MCF 10A (cell line): ENCODE measurements around the gene CHST1. TPM values are rescaled to one million over a fixed set of nuclear protein-coding genes. Genes with fewer than 3 reads are reported as not detected.

ENCODE experiments used
- BruUV-seq: library from RNA; stranded (reverse); fragments of 400-500 nt; replicated peaks from 2 replicates; lab custom pipeline; 2021; lab: Mats Ljungman, UMichigan
- CTCF ChIA-PET: fragments of 300-600 bp; sonication (Branson Sonifier 250); formaldehyde crosslinking; extraction: SDS; loops from one replicate; lab custom pipeline; 2021; ENCODE audit warnings: antibody characterized with exemption, inconsistent platforms; lab: Yijun Ruan, JAX
- POLR2A ChIA-PET: fragments of 300-600, 350-650 bp; sonication (Branson Sonifier 250); formaldehyde crosslinking; extraction: SDS; loops from one replicate; lab custom pipeline; 2020; ENCODE audit warnings: antibody characterized with exemption, inconsistent platforms; lab: Yijun Ruan, JAX
- DNase-seq: peaks from one replicate; pipeline ENCODE4 v3.0.0-alpha.2; 2018; ENCODE audit not compliant: unreplicated experiment
- H3K27ac Mint-ChIP-seq: one replicate; pipeline ENCODE4 v1.8.0; 2022; ENCODE audit warnings: mild to moderate bottlenecking, low read depth, mixed read lengths; ENCODE audit not compliant: unreplicated experiment
- H3K27me3 Mint-ChIP-seq: one replicate; pipeline ENCODE4 v1.8.0; 2022; ENCODE audit warnings: mixed read lengths; ENCODE audit not compliant: insufficient read depth, unreplicated experiment
- H3K36me3 Mint-ChIP-seq: one replicate; pipeline ENCODE4 v1.8.0; 2022; ENCODE audit warnings: mild to moderate bottlenecking, moderate library complexity, mixed read lengths; ENCODE audit not compliant: insufficient read depth, unreplicated experiment
- H3K4me1 Mint-ChIP-seq: one replicate; pipeline ENCODE4 v1.8.0; 2022; ENCODE audit warnings: mixed read lengths; ENCODE audit not compliant: insufficient read depth, unreplicated experiment
- H3K4me3 Mint-ChIP-seq: one replicate; pipeline ENCODE4 v1.8.0; 2022; ENCODE audit warnings: mild to moderate bottlenecking, moderate library complexity, mixed read lengths; ENCODE audit not compliant: unreplicated experiment
- H3K9me3 Mint-ChIP-seq: one replicate; pipeline ENCODE4 v1.8.0; 2022; ENCODE audit warnings: mixed read lengths; ENCODE audit not compliant: unreplicated experiment
- intact Hi-C: fragments of 100-400 bp; cut with micrococcal nuclease; formaldehyde crosslinking; loops from 2 replicates; pipeline ENCODE4 v1.14.1; 2022
- total RNA-seq: library from RNA; stranded (reverse); gene quantifications from 2 replicates; pipeline ENCODE4 v1.2.3, GENCODE V29; 2022
- TF ChIP-seq, protein P1 (sequence below): fragments of 200-600 bp; IDR thresholded peaks from one replicate; pipeline ENCODE4 v1.8.0; 2022; ENCODE audit warnings: antibody characterized with exemption, mild to moderate bottlenecking; ENCODE audit not compliant: unreplicated experiment

The CHST1 gene
- total RNA-seq, 1 experiment from 2014 or later = not detected

DNA sequence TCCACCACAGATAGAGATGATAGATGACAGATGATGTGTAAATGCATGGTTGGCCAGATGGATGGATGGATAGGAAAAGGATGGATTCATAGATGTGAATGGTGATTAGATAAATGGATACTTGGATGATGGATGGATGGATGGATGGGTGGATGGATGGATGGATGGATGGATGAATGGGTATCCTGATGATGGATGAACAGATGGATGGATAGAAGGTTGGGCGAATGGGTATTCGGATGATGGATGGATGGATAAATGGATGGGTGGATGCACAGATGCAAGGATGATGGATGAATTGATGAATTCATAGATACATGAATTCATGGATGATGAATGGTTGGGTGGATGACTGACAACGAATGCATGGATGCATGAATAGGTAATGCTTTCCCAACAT, 56.1 kb downstream of the CHST1 start:
- Mint-ChIP-seq H3K4me1 (no peaks in the 10 kb centered on the region), H3K36me3 (no peaks in the 10 kb centered on the region), H3K9me3 (no peaks in the 10 kb centered on the region), H3K27ac (no peak overlapping the region), H3K27me3 (peaks cover 55% of the 10 kb centered on the region), H3K4me3 (no peak overlapping the region)
- BruUV-seq = no TSS peak
- no peak for DNase-seq
- TF ChIP-seq, protein P1, sequence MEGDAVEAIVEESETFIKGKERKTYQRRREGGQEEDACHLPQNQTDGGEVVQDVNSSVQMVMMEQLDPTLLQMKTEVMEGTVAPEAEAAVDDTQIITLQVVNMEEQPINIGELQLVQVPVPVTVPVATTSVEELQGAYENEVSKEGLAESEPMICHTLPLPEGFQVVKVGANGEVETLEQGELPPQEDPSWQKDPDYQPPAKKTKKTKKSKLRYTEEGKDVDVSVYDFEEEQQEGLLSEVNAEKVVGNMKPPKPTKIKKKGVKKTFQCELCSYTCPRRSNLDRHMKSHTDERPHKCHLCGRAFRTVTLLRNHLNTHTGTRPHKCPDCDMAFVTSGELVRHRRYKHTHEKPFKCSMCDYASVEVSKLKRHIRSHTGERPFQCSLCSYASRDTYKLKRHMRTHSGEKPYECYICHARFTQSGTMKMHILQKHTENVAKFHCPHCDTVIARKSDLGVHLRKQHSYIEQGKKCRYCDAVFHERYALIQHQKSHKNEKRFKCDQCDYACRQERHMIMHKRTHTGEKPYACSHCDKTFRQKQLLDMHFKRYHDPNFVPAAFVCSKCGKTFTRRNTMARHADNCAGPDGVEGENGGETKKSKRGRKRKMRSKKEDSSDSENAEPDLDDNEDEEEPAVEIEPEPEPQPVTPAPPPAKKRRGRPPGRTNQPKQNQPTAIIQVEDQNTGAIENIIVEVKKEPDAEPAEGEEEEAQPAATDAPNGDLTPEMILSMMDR = no peak
- CTCF ChIA-PET = no interaction called here
- intact Hi-C loops = no loop called here
- POLR2A ChIA-PET = no interaction called here

DNA sequence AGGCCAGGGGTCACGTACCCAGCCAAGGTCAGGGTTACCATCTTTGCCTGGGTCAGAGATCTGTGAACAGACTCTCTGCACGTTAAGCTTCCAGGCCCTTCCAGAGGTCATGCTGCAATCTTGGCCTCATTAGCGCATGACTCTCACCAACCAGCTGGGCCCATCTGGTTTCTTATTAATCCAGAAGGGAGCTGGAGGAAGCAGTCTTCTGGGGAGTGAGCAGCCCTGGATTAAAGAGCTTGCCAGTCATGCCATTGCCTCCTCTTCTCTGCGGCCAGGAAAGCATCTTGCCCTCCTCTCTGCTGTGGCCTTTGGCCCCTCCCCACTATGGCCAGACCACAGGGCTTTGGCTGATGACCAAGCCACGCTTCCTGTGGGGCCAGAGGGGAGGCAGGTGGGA, 57.4 kb downstream of the CHST1 start:
- CTCF ChIA-PET = no interaction called here
- H3K27me3 Mint-ChIP-seq = peaks cover 63% of the 10 kb centered on the region
- BruUV-seq = no TSS peak

GRCh38 chr11:45606514-45607281, 58.7 kb downstream of the CHST1 start:
- Mint-ChIP-seq H3K4me1 (no peaks in the 10 kb centered on the region), H3K27me3 (peaks cover 59% of the 10 kb centered on the region), H3K9me3 (no peaks in the 10 kb centered on the region), H3K36me3 (no peaks in the 10 kb centered on the region), H3K27ac (no peak overlapping the region), H3K4me3 (no peak overlapping the region)
- ChIA-PET POLR2A (no interaction called here), CTCF (no interaction called here)
- BruUV-seq = no TSS peak
- no peak for DNase-seq
- TF ChIP-seq, protein P1 = no peak
- intact Hi-C loops = no loop called here

More for the DNA sequence above, 57.4 kb downstream of the CHST1 start:
- TF ChIP-seq, protein P1 = no peak
- Mint-ChIP-seq H3K4me1 (no peaks in the 10 kb centered on the region), H3K4me3 (no peak overlapping the region), H3K9me3 (no peaks in the 10 kb centered on the region), H3K27ac (no peak overlapping the region), H3K36me3 (no peaks in the 10 kb centered on the region)
- POLR2A ChIA-PET = interaction anchor here (0.6 kb wide), 1 partner anchor 29 kb away, joined by 4 read pairs; no protein-coding TSS in a partner anchor
- DNase-seq = no peak
- intact Hi-C loops = no loop called here

- H3K9me3 Mint-ChIP-seq = no peaks in the 10 kb centered on the region
- DNase-seq = no peak
- no peaks in the 10 kb centered on the region for H3K36me3 Mint-ChIP-seq
- H3K4me1 Mint-ChIP-seq = no peaks in the 10 kb centered on the region
- no peak overlapping the region for H3K4me3 Mint-ChIP-seq
- intact Hi-C loops = no loop called here
- BruUV-seq = no TSS peak
- H3K27me3 Mint-ChIP-seq = peaks cover 62% of the 10 kb centered on the region
- POLR2A ChIA-PET = interaction anchor here (0.7 kb wide), 1 partner anchor 260 kb away, joined by 3 read pairs; no protein-coding TSS in a partner anchor
- no peak overlapping the region for H3K27ac Mint-ChIP-seq
- TF ChIP-seq, protein P1 = no peak
- CTCF ChIA-PET = interaction anchor here (0.6 kb wide), 1 partner anchor 233 kb away, joined by 3 read pairs; no protein-coding TSS in a partner anchor
Observed at GRCh38 chr11:45605051-45605450, 60.4 kb downstream of the CHST1 start.
